ENCODE measurements around the gene TNS1.

GRCh38 chr2:217970206-217970605 is 32.6 kb downstream of the TNS1 start:
- TF ChIP-seq, protein P1, sequence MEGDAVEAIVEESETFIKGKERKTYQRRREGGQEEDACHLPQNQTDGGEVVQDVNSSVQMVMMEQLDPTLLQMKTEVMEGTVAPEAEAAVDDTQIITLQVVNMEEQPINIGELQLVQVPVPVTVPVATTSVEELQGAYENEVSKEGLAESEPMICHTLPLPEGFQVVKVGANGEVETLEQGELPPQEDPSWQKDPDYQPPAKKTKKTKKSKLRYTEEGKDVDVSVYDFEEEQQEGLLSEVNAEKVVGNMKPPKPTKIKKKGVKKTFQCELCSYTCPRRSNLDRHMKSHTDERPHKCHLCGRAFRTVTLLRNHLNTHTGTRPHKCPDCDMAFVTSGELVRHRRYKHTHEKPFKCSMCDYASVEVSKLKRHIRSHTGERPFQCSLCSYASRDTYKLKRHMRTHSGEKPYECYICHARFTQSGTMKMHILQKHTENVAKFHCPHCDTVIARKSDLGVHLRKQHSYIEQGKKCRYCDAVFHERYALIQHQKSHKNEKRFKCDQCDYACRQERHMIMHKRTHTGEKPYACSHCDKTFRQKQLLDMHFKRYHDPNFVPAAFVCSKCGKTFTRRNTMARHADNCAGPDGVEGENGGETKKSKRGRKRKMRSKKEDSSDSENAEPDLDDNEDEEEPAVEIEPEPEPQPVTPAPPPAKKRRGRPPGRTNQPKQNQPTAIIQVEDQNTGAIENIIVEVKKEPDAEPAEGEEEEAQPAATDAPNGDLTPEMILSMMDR (IDR thresholded peaks at IDR 0.05): no peak
- TF ChIP-seq POLR2A (IDR thresholded peaks at IDR 0.05): no peak

Measured in Peyer's patch (tissue), 4 donors.